Fibroblast of the conjunctiva (primary cell): ENCODE data around the gene SIGLEC11.
"Not testable (repeated sequence)": the region's sequence is repeated elsewhere in the genome, so short reads cannot be mapped to it uniquely, and the experiment has no call there.

Source experiments
- DNase-seq: peaks from one replicate; pipeline ENCODE4 v3.0.0-alpha.2; 2010; ENCODE audit warnings: low read depth

Gene SIGLEC11

DNA sequence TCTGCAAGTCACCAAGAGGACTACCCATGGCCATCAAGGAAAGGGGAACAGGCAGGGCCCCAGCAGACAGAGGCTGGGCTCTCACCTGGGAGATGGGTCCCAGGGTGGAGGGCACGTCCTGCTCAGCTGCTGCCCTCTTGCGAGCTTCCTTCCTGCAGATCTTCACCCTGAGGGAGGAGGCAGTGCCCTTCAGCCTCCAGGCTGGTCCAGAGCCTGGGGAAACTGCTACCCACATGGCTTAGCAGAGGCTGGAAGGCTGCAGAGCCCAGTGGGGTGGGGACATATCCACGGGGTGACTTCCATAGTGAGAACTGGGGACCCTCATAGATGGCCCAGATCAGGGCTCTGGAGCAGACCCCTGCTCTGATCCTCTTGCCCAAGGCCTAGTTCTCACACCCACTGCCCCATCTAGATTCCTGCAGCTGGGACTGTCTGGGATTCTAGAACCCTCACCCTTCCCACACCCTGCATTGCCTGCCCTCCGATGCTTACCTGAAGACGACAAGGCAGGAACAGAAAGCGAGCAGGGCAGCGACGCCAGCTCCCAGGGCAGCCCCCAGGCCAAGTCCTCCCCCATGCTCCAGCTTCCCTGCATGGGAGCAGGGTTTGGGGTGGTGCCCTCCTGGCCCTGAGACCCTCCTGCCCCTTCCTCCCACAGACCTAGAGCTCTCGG is 9.0 kb downstream of the SIGLEC11 start:
- DNase-seq = no peak

DNA sequence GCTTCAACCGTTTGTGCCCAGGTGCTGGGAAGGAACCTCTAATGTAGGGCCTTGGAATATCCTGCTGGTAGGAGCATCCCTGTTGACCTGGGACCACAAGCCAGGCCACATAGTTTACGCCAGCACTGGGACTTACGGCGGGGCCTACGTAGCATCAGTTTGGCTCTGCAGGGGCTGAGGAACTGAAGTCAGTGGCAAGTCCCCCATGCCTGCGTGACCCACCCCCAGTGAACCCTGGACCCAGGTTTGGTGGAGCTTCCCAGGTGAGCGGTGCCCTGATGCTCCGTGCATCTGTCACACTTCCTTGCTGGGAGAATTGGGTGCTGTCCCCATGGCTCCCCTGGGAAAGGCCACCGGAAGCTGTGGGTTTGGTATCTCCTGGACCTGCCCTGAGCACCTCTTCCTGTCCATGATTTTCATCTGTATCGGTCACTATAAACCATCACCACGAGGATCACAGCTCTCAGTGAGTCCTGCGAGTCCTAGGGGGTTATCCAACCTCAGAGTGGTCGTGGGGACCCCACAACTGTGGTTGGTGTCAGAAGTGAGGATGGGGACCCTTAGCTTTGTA is 9.9 kb downstream of the SIGLEC11 start:
- DNase-seq = no peak

DNA sequence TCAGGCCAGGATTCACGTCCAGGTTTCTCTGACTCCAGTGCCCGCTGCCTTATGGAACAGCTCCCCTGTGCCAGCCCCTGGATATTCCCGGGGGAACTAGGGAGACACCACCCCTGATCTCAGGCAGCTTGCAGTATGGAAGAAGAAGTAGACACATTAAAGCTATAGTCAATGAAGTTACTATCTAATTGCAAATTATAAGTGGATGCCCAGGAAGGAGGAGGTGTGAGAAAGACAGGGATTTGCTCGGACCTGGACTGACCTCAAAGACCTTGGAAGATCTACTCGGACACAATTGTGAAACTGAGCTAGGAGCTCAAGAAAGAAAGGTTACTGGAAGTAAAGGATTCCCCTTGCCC is 10.4 kb downstream of the SIGLEC11 start:
- DNase-seq = no peak

DNA sequence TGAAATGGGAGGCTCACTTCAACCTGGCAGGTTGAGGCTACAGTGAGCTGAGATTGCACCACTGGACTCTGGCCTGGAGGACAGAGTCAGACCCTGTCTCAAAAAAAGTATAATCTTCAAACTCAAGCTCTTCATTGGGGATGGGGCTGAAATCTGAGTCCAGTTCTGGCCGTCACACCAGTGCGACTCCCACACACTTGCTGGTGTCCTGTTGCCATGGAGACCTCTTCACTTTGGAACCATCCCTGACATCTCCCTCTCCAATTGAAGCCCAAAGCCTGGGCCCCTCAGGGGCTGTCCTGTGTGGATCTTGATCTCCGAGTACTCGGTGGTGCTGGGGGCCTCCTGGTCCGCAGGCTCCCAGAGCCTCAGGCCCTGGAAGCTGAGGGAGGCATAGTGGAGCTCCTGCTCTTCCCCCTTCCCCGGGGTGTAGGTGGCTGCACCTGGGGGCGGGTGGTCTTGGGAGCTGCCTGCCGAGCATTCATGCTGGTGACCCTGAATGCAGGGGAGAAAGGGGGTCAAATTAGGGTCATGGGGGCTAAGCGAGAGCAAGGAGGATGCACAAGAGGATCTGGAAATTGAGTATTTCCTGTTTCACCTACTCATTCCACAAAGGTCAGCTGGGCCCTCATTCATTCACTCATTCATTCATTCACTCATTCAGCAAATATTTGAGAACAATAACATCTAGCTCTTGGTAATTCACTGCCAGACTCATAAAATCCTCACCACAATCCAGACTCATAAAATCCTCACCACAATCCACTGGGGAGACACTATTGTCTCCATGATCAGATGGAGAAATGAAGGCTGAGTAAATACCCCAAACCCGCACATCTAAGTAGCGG is 11.0 kb downstream of the SIGLEC11 start:
- DNase-seq = no peak

DNA sequence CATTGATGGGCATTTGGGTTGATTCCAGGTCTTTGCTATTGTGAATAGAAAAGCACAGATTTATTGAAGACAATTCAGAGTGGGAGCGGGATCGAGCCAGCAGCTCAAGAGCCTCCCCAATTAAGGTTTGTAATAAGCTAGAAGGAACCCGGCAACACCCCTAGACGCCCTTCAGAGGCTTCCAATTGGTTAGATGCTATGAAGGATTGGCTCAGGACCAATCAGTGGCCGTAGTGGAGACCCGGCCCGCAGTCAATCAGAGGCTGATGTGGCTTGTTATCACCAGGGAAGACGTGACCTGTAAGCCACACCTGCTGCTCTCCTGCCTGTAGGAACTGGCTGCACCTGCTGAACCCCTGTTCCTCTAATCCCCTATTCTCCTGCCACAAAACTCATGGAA is 14.6 kb downstream of the SIGLEC11 start:
- DNase-seq = no peak

DNA sequence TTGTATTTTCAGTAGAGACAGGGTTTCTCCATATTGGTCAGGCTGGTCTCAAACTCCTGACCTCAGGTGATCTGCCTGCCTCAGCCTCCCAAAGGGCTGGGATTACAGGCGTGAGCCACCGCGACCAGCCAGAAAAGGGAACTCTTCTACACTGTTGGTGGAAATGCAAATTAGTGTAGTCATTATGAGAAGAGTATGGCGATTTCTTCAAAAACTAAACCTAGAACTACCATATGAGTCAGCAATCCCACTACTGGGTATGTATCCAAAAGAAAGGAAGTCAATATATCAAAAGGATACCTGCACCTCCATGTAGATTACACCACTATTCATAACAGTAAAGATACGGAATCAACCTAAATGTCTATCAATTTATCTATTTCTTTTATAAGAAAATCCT is 16.4 kb downstream of the SIGLEC11 start:
- not testable (repeated sequence) for DNase-seq

DNA sequence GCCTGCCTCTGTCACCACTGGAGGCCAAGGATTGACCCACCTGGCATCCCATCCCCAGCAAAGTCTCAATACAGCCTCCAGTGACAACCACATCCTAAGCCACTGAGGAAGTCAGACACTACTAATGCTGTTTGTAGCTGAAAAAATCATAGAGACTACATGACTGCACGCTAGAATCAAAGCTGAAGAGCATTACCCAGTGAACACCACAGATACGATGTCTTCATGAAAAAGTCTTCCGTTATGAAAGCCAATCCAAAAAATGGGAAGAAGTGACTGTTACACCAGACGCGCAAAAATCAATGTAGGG is 20.5 kb downstream of the SIGLEC11 start:
- DNase-seq = no peak

DNA sequence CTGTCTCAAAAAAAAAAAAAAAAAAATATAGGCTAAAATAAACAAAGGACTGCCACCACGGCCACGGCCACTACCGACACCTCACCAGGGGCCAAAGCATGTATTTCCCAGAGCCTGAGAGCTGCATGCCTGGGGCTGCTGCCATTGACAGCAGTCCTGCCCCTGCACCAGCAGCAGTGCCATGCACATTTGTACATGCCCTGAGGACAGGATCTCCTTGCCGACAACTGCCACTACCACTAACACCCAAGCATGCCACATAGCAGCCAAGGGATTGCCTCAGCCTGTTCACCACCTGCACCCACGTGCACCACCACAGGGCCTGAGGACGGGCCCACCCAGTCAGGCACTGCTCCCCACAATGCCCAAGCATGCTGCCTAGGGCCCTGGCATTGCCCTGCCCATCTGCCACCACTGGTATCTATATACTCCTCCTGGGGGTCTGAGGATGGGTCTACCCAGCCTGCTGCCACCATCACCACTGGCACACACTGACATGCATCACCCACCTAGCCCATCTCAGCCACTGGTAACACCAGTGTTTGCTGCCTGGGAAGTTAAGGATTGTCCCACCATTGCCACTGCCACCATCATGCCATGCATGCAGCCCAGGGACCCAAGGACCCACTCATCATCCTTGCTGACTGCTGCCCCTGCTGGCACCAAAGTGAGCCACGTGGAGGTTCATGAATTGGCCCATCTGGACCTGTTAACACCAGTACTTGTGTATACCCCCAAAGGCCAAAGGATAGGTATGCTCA is 21.1 kb downstream of the SIGLEC11 start:
- no peak for DNase-seq

DNA sequence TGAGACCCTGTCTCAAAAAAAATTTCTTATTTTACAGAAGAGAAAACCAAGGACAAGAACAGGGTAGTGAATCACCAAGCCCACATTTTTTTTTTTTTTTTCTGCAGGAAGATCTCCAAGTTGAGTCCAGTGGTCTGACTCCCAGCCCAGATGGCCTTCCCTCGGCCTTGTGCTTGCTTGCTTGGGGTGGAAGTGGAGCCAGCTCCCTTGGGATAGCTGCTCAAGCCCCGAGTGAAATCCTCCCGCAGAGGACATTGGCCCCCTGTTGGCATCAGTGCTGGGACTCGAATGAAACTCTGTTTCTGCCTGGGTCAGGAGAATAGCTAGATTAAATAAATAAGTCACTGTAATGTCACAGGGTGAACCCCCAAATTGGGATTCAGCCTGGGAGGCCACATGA is 22.3 kb downstream of the SIGLEC11 start:
- DNase-seq = no peak

DNA sequence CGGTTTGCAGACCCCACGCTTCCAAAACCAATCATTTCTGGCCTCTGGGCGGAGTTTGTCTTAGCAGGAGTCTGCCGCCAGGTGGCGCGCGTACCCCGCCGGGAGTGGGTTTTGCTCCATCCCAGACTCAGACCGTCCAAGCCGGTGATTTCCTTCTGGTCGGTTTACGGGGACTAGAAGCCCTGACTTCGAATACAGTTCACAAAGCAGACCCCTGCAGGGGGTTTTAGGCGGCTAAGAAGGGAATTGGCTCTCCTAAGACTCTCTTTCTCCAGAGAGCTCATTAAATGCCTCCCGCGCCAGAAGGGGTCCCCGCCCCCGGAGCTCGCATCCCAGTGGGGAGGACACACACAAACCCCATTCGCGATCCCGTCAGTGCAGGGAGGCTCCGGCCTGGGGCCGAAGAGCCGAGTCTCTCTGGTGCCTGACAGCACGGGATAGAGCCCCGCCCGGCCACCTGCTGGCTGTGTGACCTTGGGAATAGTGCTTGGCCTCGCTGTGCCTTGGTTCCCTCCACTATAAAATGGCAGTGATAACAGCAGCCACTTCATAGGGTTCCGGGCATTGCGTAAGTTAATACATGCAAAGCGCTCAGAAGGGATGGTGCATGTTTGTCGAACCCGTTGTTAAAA is 23.1 kb downstream of the SIGLEC11 start:
- no peak for DNase-seq

DNA sequence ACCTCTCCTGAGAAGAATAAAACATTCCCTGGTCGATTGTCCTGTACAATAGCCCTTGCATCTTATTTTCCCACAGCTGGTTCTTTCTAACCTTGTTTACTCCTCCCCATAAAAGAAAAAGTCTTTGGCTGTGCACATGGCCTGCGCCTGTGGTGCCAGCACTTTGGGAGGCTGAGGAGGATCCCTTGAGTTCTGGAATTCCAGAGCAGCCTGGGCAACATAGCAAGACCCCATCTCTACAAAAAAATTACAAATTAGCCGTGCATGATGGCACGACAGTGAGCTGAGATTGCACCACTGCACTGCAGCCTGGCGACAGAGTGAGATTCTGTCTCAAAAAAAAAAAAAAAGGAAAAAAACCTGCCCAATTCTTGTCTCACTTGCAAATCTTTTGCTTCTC is 24.4 kb downstream of the SIGLEC11 start:
- DNase-seq = no peak

DNA sequence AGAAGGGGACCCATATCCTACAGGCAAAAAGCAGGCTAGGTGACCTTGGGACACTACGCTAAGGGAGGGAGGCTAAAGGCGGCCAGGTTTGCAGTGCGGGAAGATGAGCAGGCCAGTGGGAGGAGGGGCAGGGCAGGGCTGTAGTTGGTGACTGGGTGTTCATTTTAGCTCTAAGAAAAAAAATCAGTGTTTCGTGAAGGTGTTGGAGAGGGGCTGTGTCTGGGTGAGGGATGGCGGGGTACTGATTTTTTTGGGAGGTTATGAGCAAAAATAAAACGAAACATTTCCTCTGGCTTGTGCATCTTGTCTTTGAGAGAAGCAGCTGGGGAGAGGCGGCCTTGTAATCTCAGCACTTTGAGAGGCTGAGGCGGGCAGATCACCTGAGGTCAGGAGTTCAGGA is 27.3 kb downstream of the SIGLEC11 start:
- no peak for DNase-seq

DNA sequence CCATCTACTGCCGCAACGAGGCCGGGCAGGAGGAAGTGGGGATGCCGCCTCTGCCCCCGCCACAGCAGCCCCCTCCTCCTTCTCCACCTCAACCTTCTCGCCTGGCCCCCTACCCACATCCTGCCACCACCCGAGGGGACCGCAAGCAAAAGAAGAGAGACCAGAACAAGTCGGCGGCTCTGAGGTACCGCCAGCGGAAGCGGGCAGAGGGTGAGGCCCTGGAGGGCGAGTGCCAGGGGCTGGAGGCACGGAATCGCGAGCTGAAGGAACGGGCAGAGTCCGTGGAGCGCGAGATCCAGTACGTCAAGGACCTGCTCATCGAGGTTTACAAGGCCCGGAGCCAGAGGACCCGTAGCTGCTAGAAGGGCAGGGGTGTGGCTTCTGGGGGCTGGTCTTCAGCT is 28.2 kb downstream of the SIGLEC11 start:
- DNase-seq = no peak

DNA sequence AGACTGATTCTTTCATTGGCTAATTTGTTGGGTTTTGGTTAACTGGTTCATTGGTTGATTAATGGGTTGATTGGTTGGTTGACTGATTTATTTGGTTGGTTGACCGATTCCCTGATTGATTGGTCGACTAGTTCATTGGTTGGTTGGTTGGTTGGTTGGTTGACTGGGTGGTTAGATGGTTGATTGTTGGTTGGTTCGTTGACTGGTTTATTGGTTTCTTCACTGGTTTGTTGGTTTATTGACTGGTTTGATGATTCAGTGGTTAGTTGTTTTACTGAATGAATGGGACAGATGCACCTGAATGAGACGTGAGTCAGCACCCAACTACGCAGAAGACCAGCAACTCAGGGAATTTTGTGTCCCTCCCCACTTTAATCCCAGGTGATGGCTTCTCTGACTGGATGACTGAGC is 28.9 kb downstream of the SIGLEC11 start:
- DNase-seq = no peak

DNA sequence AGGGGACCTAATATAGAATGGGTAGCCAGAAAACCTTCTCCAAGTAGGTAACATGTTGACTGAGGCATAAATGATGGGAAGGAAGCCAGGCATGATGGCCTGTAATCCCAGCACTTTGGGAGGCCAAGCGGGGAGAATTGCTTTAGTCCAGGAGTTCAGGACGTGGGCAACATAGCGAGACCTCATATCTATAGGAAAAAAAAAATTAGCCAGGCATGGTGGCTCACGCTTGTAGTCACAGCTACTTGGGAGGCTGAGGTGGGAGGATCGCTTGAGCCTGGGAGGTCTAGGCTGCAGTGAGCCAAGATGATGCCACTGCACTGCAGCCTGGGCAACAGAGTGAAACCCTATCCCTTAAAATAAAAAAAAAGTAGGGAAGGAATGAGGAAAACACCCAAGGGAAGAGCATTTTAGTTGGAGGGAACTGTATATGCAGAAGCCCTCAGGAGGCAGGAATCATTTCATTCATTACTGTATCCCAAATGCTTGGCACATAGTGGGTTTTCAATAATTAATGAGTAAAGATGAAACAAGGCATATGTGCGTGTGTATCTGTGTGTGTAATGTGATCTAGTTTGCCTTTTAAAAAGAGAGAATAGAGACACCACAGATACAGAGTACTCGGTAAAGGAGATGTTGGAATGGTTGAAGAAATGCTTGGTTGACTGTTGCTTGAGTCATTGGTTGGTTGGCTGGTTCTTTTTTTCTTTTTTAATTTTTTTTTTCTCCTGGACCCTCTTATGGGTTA is 29.5 kb downstream of the SIGLEC11 start:
- no peak for DNase-seq

DNA sequence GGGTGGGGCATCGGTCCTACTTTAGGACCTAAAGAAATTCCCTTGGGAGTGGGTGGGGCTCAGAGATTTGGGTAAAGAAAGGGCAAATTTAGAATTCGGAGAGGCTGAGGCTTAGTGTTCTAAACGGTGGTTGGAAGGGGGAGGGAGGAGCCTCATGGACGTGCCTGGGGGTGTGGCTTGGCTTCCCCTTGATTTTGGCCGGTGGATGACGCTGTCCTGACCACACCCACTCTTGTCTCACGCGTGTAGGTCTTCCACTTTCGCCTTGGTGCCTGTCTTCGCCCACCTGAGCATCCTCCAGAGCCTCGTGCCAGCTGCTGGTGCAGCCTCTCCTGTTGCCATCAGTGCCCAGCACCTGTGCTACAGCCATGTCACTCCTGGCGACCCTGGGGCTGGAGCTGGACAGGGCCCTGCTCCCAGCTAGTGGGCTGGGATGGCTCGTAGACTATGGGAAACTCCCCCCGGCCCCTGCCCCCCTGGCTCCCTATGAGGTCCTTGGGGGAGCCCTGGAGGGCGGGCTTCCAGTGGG is 30.4 kb downstream of the SIGLEC11 start:
- no peak for DNase-seq

DNA sequence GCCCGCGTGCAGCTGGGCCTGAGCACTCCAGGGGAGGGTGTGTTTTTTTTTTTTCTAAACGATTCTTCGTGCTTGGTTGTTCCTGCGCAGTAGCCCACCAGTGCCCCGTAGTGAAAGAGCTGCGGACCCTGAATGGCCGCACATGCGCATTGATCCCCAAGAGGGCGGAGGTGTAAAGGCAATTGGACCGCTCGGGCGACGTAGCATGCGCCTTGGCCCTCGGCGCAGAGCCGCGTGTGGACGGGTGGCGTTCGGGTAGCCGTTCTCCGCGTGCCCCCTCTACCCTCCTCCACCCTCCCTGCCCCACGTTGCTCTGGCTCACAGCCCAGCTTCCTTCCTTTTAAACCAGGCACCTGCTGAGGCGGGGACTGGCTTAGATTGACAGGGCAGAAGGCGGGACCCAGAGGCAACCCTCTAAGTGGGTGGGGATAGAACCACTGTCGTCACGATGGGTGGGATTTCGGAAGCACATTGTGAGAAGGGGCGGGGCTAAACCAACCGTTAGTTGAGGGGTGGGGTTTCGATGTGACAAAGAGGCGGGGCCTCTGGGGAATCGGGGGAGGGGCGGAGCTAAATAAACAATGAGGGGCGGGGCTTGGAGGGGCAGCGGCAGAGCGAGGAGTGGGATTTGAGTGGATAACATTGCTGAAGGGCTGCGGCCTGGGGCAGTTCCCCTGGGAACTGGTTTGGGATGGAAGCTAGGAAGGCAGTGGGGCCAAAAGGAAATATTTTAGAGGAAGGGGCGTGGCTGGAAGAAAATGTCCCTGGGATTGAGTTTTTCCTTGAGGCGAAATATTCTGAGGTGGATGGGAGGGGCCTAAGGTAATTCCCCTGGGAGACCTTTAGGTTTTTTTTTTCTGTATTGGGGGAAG is 31.1 kb downstream of the SIGLEC11 start:
- peak; percentile 96 for DNase-seq

DNA sequence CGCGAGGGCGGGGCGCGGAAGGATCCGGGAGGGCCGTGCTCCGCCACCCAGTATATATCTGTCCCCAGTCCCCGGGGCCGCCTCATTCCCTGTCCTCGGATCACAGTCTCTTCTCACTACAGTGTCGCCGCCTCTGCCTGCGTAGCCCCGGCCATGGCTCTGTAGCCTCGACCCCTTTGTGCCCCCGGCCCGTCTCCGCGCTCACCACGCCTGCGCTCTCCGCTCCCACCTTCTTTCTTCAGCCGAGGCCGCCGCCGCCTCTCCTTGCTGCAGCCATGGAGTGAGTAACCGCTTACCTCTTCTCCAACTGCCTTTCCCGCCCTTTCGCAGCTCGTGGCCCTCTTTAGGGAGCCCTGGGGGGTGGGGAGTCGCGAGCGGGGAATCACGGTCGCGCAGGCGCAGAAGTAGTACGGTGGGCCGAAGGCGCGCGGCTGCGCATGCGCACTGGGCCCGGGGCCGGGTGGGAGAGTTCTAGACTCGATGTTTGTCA is 31.8 kb downstream of the SIGLEC11 start, which contains the start of the genes ATF5 and NUP62:
Gene ATF5 (plus strand): TSS at position 85 of the 490 bp plus-strand sequence. CDS start 1,646 bp downstream, outside the sequence.
Gene NUP62 (minus strand): TSS at position 384 of the 490 bp plus-strand sequence. CDS start 19,697 bp downstream, outside the sequence.
- peak; percentile 62 for DNase-seq

DNA sequence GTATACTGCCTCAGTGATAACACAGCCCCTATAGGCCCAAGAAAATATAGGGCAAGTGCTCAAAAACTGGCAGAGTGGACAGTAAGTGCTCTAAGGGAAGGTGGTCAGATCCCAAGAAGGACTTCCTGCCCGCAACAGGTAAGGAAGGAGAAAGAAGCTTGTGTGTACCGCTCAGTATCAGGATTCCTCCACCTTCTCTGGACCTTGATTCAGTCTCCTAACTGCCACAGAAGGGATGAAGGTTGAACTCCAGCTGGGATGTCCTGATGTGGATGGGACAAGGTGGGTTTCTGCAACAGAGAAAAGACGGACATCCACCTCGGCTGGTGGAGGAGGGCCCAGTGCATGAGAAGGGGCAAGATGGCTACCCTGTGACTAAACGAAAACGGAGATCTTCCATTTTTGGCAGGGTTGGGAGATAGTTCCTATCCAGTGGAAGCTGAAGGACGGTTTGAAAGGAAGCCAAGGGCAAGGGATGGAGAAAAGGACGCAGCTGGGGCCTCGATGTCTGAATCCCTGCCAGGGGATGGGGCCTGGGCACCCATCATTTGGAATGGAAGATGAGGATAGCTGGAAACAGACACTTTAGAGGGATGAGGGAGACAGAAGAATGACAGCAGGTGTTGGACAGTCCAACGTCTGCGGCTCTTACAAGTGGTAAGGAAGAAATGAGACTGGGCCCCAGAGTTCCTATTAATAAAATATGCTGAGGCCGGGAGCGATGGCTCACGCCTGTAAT is 33.3 kb downstream of the SIGLEC11 start:
- no peak for DNase-seq
